Left lung (tissue), 10 donors: ENCODE measurements around the gene ZCWPW1. TPM values are rescaled to one million over a fixed set of nuclear protein-coding genes. Genes with fewer than 3 reads are reported as not detected.
"Not testable (repeated sequence)": the region's sequence is repeated elsewhere in the genome, so short reads cannot be mapped to it uniquely, and the experiment has no call there.

Experiments
- ATAC-seq: fragments of 200-7000 bp; cut with Tn5 transposase; one replicate; pipeline ENCODE4 v1.9.1; 2020; ENCODE audit warnings: moderate library complexity
- DNase-seq, 4 donors: peaks; one replicate each; pipeline ENCODE4 v3.0.0-alpha.2; 2013 to 2020
- H3K27ac ChIP-seq, 2 donors: fragments of 200-600 bp; sonication (generic) in 1 of 2; one replicate each; pipeline versions ENCODE4 v1.5.0 to v1.8.0; 2020 to 2021
- H3K27me3 ChIP-seq, 2 donors: fragments of 200-600 bp; sonication (generic) in 1 of 2; one replicate each; pipeline versions ENCODE4 v1.5.0 to v1.8.0; 2020 to 2021
- H3K36me3 ChIP-seq, 2 donors: fragments of 200-600 bp; sonication (generic) in 1 of 2; one replicate each; pipeline versions ENCODE4 v1.5.0 to v1.8.0; 2020 to 2021
- H3K4me1 ChIP-seq, 2 donors: fragments of 200-600 bp; one replicate each; pipeline ENCODE4 v1.8.0; 2021
- H3K4me3 ChIP-seq, 2 donors: fragments of 200-600 bp; sonication (generic) in 1 of 2; one replicate each; pipeline versions ENCODE4 v1.5.0 to v1.8.0; 2020 to 2021; ENCODE audit warnings: mild to moderate bottlenecking in 1 of 2
- H3K9me3 ChIP-seq, 2 donors: fragments of 200-600 bp; sonication (generic) in 1 of 2; one replicate each; pipeline versions ENCODE4 v1.5.0 to v1.8.0; 2020 to 2021
- intact Hi-C, 2 donors: fragments of 100-400 bp; cut with DNase I; formaldehyde crosslinking; loops; one replicate each; pipeline versions ENCODE4 v1.11.2 to v1.14.2; 2022
- polyA plus RNA-seq, 6 donors: library from polyadenylated mRNA; unstranded; fragments of 120-200 nt; gene quantifications; one replicate each; pipeline ENCODE4 v1.2.1, GENCODE V29; 2013; ENCODE audit not compliant: insufficient read length in 6 of 6
- total RNA-seq, 2 donors: library from RNA; stranded (reverse); fragmentation: NEBNext Ultra II Directional; extraction: Animal tissue kit (Norgen Biotek cat#: 25700); gene quantifications; one replicate each; pipeline ENCODE4 v1.2.1, GENCODE V29; 2021
- TF ChIP-seq, protein P1 (sequence below), 2 donors: fragments of 200-600 bp; sonication (generic) in 1 of 2; IDR thresholded peaks; one replicate each; pipeline versions ENCODE4 v1.5.0 to v1.8.0; 2021; ENCODE audit warnings: antibody characterized with exemption in 2 of 2
- donor health status: DM: no; HTN: yes; CAD: no.
- donor health status: DM: no; HTN: no; CAD: no.

The ZCWPW1 gene
- total and polyA plus RNA-seq, 8 donors = 2.9 to 9.8 (median 8.6) TPM

DNA sequence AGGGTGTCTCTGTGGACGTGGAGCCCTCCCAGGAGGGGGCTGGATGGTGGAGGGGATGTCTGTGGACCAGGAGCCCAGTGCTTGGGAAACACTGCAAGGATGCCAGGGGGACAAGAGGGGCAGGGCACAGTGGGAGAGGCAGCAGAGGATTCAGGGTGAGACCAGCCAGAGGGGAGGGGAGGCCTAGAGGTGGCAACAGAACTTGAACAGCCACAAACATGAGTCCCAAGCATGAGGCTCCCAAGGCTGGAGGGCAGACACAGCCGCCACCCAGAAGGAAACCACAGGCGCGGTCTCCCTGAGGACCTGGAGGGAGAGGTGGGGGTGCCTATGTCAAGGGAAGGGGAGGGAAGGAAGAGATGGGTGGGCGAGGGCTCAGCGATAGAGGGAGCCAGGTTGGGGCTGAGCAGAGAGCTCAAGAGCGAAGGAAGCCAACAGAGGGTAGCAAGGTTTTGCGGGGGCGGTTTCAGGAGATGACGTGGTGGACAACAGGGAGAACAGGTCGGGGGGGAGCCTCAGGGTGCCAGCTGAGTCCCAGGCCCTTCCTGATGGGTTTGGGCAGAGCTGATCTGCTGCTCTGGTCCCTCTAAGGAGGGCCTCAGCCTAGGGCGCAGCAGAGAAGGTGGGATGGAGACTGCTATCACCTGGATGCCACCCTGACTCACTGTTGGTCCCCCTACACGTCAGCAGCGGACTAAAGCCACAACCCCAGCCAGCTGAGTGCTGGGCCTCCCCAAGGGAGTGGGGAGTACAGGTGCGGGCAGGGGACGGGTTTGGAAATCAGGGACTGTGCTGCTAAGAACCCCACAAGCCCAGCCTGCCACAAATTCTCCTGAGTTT lies 61.9 kb downstream of the ZCWPW1 start:
- ATAC-seq (no peak), DNase-seq (peak in 2 of 4 donors; percentile 28 to 41)
- Histone ChIP-seq H3K9me3 (no peaks in the 10 kb centered on the region), H3K4me3 (no peak overlapping the region), H3K4me1 (peaks cover 0 to 67% of the 10 kb centered on the region in 2 donors), H3K36me3 (peaks cover 0 to 30% of the 10 kb centered on the region in 2 donors), H3K27me3 (no peaks in the 10 kb centered on the region), H3K27ac (peak overlapping the region in 1 of 2 donors; percentile 92)
- intact Hi-C loops = no loop called here
- TF ChIP-seq, protein P1, sequence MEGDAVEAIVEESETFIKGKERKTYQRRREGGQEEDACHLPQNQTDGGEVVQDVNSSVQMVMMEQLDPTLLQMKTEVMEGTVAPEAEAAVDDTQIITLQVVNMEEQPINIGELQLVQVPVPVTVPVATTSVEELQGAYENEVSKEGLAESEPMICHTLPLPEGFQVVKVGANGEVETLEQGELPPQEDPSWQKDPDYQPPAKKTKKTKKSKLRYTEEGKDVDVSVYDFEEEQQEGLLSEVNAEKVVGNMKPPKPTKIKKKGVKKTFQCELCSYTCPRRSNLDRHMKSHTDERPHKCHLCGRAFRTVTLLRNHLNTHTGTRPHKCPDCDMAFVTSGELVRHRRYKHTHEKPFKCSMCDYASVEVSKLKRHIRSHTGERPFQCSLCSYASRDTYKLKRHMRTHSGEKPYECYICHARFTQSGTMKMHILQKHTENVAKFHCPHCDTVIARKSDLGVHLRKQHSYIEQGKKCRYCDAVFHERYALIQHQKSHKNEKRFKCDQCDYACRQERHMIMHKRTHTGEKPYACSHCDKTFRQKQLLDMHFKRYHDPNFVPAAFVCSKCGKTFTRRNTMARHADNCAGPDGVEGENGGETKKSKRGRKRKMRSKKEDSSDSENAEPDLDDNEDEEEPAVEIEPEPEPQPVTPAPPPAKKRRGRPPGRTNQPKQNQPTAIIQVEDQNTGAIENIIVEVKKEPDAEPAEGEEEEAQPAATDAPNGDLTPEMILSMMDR (IDR thresholded peaks at IDR 0.05) = no peak

DNA sequence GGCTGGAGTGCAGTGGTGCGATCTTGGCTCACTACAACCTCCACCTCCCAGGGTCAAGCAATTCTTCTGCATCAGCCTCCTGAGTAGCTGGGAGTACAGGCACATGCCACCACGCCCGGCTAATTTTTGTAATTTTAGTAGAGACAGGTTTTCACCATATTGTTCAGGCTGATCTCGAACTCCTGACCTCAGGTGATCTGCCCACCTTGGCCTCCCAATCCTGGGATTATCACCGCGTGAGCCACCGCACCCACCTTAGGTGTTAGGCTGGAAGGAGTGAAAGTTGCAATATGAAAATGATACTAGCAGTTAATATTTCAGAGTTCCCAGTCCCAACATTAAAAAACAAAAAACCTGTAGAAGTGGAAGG lies 62.5 kb downstream of the ZCWPW1 start:
- H3K36me3 ChIP-seq = peaks cover 0 to 36% of the 10 kb centered on the region in 2 donors
- H3K4me3 ChIP-seq, H3K9me3 ChIP-seq, H3K27me3 ChIP-seq, ATAC-seq, DNase-seq, intact Hi-C loops: not testable (repeated sequence)
- H3K4me1 ChIP-seq = peaks cover 0 to 60% of the 10 kb centered on the region in 2 donors
- H3K27ac ChIP-seq = peak overlapping the region; percentile 20 to 92

DNA sequence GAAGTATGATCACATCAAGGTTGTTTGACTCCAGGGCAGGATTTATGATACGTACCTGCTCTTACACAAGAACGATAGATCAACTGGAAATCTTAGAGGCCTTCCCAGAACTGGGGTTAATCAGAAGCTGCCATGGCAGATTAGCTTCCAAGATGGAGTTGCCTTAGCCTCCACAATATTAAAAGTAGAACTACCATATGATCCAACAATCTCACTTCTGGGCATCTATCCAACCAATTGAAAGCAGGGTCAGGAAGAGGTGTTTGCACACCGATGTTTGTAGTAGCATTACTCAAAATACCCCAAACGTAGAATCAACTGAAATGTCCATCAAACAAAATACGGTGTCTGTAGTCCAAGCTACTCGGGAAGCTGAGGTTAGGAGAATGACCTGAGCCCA lies 64.0 kb downstream of the ZCWPW1 start:
- no peaks in the 10 kb centered on the region for H3K9me3 ChIP-seq
- intact Hi-C loops = no loop called here
- H3K36me3 ChIP-seq = peaks cover 0 to 52% of the 10 kb centered on the region in 2 donors
- ATAC-seq (no peak), DNase-seq (no peak)
- H3K4me1 ChIP-seq = peaks cover 0 to 52% of the 10 kb centered on the region in 2 donors
- H3K27me3 ChIP-seq = no peaks in the 10 kb centered on the region
- TF ChIP-seq, protein P1 (IDR thresholded peaks at IDR 0.05) = no peak
- H3K27ac ChIP-seq = peak overlapping the region in 1 of 2 donors; percentile 92
- no peak overlapping the region for H3K4me3 ChIP-seq

DNA sequence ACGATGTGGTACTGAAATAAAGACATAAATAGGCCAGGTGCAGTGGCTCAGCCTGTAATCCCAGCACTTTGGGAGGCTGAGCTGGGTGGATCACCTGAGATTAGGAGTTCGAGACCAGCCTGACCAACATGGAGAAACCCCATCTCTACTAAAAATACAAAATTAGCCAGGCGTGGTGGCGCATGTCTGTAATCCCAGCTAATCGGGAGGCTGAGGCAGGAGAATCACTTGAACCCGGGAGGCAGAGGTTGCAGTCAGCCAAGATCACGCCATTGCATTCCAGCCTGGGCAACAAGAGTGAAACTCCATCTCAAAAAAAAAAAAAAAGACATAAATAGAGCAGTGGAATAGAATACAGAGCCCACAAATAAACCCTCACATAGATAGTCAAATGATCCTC lies 64.7 kb downstream of the ZCWPW1 start:
- peaks cover 0 to 54% of the 10 kb centered on the region in 2 donors for H3K4me1 ChIP-seq
- H3K27me3 ChIP-seq, DNase-seq, intact Hi-C loops, H3K4me3 ChIP-seq, H3K9me3 ChIP-seq, ATAC-seq, H3K27ac ChIP-seq: not testable (repeated sequence)
- peaks cover 0 to 58% of the 10 kb centered on the region in 2 donors for H3K36me3 ChIP-seq

DNA sequence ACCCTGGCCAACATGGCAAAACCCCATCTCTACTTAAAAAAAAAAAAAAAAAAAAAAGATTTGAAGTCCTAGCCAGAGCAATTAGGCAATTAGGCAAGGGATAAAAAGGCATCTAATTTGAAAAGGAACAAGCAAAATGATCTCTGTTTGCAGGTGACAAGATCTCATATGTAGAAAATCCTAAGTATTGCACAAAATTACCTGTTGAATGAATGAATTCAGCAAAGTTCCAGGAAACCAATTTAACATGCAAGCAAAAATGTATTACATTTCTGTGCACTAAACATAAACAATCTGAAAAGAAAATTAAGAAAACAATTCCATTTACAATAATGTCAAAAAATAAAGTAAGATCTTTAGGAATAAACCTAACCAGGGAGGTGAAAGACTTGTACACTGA lies 65.4 kb downstream of the ZCWPW1 start:
- H3K9me3 ChIP-seq = no peaks in the 10 kb centered on the region
- TF ChIP-seq, protein P1 (IDR thresholded peaks at IDR 0.05) = no peak
- intact Hi-C loops = no loop called here
- H3K4me1 ChIP-seq = peaks cover 0 to 47% of the 10 kb centered on the region in 2 donors
- H3K4me3 ChIP-seq = no peak overlapping the region
- H3K27ac ChIP-seq = no peak overlapping the region
- peaks cover 0 to 65% of the 10 kb centered on the region in 2 donors for H3K36me3 ChIP-seq
- no peaks in the 10 kb centered on the region for H3K27me3 ChIP-seq
- ATAC-seq (no peak), DNase-seq (no peak)

DNA sequence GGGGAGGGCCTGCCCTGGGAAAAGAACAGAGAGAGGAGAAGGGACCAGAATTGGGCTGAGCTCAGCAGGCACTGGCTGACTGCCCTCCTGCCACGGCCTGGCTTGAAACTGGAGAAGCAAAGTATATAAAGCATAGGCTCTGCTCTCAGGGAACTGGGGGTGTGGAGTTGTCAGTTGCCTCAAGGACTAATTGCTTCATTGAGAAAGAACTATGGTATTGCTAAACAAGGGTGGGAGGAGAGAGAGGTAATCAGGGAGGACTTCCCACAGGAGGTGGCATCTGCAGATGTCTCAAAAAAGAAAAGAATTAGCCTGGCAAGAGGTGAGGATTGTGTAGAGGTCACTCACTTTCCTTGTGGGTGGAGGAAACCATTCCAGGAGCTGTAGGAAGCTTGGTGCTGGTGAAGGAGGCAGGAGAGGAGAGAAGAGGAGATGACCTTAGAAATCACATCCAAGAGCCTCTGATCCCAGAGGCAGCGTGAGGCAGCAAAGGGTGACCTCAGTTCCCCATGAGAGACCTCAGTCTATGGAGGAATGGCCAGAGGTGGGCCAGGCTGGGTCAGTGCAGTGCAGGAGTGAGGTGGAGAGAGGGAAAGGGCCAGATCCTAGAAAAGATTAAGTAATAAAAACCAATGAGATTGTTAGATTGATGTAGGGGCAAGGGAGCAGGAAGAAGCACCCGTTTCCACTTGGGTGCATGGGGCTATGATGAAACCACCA lies 68.2 kb downstream of the ZCWPW1 start:
- peaks cover 0 to 33% of the 10 kb centered on the region in 2 donors for H3K4me1 ChIP-seq
- ATAC-seq (no peak), DNase-seq (no peak)
- H3K27ac ChIP-seq = peak overlapping the region in 1 of 2 donors; percentile 58
- H3K36me3 ChIP-seq = peaks cover 0 to 86% of the 10 kb centered on the region in 2 donors
- H3K9me3 ChIP-seq = no peaks in the 10 kb centered on the region
- TF ChIP-seq, protein P1 (IDR thresholded peaks at IDR 0.05) = no peak
- no peaks in the 10 kb centered on the region for H3K27me3 ChIP-seq
- intact Hi-C loops = no loop called here
- no peak overlapping the region for H3K4me3 ChIP-seq
